Activated CD4-positive, alpha-beta memory T cell treated with anti-CD3 and anti-CD28 coated beads, Interleukin-2, amount 10 ng/mL, durations not matched to agents 7 days and 5 days (primary cell): Measurements from ENCODE around the gene P2RX2. TPM values are rescaled to one million over a fixed set of nuclear protein-coding genes. Genes with fewer than 3 reads are reported as not detected.

Source experiments
- CTCF ChIA-PET: fragments of 350-600 bp; sonication (Branson Sonifier 250); formaldehyde crosslinking; loops from one replicate; lab custom pipeline; 2021; ENCODE audit warnings: antibody characterized with exemption, inconsistent platforms; lab: Charles Lee
- POLR2A ChIA-PET: fragments of 350-600 bp; sonication (Branson Sonifier 250); formaldehyde crosslinking; loops from one replicate; lab custom pipeline; 2021; ENCODE audit warnings: antibody characterized with exemption; lab: Charles Lee
- DNase-seq: peaks from one replicate; pipeline ENCODE4 v3.0.0-alpha.2; 2020
- H3K27ac Mint-ChIP-seq: one replicate; pipeline ENCODE4 v1.8.0; 2021; ENCODE audit warnings: mild to moderate bottlenecking, mixed read lengths
- H3K27me3 Mint-ChIP-seq: one replicate; pipeline ENCODE4 v1.8.0; 2021; ENCODE audit warnings: mixed read lengths
- H3K36me3 Mint-ChIP-seq: one replicate; pipeline ENCODE4 v1.8.0; 2021; ENCODE audit warnings: low read depth, mixed read lengths
- H3K4me1 Mint-ChIP-seq: one replicate; pipeline ENCODE4 v1.8.0; 2021; ENCODE audit warnings: mixed read lengths
- H3K4me3 Mint-ChIP-seq: one replicate; pipeline ENCODE4 v1.8.0; 2021; ENCODE audit warnings: mild to moderate bottlenecking, mixed read lengths
- H3K9me3 Mint-ChIP-seq: one replicate; pipeline ENCODE4 v1.8.0; 2021; ENCODE audit warnings: mixed read lengths
- total RNA-seq, 2 experiments: library from RNA; stranded (reverse); gene quantifications; one replicate each; pipeline ENCODE4 v1.2.3, GENCODE V29; 2021

P2RX2 gene
- total RNA-seq, 2 experiments from 2014 or later = not detected

DNA sequence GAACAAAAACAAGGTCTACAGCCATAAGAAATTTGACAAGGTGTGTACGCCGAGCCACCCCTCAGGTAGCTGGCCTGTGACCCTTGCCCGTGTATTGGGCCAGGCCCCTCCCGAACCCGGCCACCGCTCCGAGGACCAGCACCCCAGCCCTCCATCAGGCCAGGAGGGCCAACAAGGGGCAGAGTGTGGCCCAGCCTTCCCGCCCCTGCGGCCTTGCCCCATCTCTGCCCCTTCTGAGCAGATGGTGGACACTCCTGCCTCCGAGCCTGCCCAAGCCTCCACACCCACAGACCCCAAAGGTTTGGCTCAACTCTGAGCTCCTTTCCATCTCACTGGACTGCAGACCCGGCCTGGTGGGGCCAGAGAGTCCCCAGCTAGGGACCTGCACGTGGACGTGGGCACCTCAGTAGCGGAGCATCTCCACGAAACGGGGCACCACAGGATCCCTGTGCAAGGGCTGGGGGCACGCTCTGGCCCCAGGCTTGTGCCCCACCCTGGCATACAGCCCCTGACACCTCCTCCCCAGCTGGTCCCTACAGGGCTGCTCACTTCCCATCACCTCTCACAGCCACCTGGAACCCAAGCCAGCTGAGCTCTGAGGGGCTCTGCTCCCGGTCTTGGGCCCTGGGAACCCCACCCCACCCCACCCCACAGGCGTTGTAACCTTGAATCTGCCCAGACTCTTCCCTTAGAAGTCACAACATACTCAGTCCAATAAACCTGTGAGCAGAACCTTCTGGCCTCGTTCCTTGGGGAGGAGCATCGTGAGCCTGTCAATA is 3.3 kb downstream of the P2RX2 start:
- ChIA-PET POLR2A (no interaction called here), CTCF (no interaction called here)
- peaks cover 5% of the 10 kb centered on the region for H3K9me3 Mint-ChIP-seq
- H3K27me3 Mint-ChIP-seq = peaks cover 12% of the 10 kb centered on the region
- peaks cover 22% of the 10 kb centered on the region for H3K36me3 Mint-ChIP-seq
- H3K4me1 Mint-ChIP-seq = peaks cover 13% of the 10 kb centered on the region
- no peak overlapping the region for H3K4me3 Mint-ChIP-seq
- no peak overlapping the region for H3K27ac Mint-ChIP-seq
- no peak for DNase-seq

DNA sequence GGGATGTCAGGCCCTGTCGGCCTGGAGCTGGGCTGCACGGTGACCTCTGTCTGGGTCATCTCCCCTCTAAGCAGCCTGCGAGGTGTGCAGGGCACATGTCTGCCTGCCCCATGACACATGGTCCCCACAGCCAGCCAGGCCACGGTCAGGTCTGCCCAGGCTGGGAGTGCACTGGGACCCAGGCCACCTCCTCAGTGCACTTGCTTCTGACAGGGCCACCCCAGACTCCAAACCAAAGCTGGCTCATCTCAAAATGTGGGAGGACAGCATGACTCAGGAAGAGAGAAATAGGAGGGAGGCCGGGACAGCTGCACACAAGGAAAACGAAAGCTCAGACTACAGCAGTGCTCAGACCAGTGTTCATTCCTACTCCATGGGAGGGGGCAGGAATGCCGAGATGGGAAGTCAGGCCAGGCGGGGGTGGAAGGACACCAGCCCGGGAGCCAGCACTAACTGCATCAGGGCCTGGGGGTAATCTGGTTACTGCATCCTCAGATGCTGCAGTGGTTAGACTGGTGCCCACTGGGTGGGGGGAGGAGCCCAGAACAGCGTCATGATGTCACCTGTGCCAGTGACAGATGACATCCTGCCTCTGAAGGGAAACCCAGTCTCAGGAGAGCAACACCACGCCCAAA is 4.0 kb downstream of the P2RX2 start:
- ChIA-PET CTCF (no interaction called here), POLR2A (no interaction called here)
- no peak overlapping the region for H3K4me3 Mint-ChIP-seq
- peaks cover 3% of the 10 kb centered on the region for H3K9me3 Mint-ChIP-seq
- peak overlapping the region; percentile 61 for H3K27ac Mint-ChIP-seq
- H3K36me3 Mint-ChIP-seq = peaks cover 21% of the 10 kb centered on the region
- H3K4me1 Mint-ChIP-seq = peaks cover 13% of the 10 kb centered on the region
- DNase-seq = peak; percentile 36
- peaks cover 6% of the 10 kb centered on the region for H3K27me3 Mint-ChIP-seq

DNA sequence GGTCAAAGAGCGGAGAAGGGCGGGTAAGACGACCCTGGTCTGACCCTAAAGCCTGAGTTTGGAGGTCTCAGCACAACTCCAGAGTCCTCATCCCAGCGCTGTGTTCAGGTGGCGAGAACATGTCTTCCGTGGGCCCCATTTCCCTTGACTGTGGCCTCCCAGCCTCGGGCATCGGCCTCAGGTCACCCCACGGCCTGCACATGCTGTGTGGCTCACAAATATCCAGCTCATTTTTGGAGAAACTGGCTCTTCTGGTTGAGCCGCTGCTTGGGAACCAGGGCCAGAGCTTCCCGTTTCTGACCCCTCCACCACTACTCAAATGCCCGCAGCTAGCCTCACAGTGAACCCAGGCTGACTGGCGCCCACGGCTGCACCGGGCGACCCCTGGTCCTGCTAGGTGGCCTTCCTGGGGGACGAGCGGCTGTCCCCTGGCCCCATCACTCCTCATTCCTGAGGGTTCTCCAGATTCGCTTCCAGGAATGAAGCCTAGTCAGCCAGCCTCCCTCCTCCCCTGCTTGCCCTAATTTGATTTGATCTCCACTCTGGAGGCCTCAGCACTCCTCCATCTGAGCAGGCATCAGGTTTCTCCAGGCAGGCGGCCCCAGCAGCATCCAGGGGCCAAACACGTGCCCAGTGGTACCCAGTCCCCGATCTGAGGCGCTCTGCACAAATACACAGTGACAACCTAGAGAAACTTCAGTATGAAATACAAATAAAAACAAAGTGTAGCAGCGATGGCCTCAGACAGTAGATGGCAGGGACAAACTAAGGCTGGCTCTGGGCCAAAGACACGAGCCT is 4.7 kb downstream of the P2RX2 start:
- ChIA-PET POLR2A (no interaction called here), CTCF (no interaction called here)
- Mint-ChIP-seq H3K27me3 (no peaks in the 10 kb centered on the region), H3K4me1 (peaks cover 9% of the 10 kb centered on the region), H3K4me3 (no peak overlapping the region), H3K36me3 (peaks cover 14% of the 10 kb centered on the region), H3K9me3 (no peaks in the 10 kb centered on the region), H3K27ac (peak overlapping the region; percentile 61)
- DNase-seq = no peak

DNA sequence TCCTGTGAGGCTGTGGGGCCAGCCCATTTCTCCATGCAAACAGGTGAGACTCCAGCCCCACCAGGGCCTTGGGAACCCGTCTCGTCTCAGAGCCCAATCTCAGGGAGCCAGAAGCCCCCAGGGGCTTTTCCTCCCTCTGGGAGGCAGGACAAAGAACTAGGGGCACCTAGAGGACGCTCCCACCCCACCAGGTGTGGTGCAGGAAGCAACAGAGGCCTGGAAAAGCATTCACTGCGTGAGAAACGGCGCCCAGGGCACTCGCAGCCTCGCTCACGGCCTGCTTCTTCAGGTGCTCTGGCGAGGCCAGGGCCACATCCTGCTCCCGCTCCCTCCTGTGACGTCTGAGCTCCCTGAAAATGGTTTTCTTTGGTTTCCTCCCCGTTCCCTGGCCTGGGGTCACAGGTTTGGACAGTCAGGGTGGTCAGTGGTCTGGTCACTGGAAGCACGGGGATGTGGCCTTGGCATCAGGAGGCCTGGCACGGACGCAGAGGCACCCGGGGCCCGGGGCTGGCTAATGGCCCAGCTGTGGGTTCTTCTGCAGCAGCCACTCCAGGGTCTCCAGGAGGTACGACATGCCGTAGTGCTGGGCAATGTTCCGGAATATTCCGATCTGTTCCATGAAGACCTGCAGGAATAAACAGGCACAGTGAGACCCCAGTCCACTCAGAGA is 5.7 kb downstream of the P2RX2 start:
- POLR2A ChIA-PET = no interaction called here
- DNase-seq = no peak
- Mint-ChIP-seq H3K27me3 (no peaks in the 10 kb centered on the region), H3K36me3 (peaks cover 20% of the 10 kb centered on the region), H3K4me3 (no peak overlapping the region), H3K4me1 (peaks cover 9% of the 10 kb centered on the region), H3K9me3 (no peaks in the 10 kb centered on the region), H3K27ac (no peak overlapping the region)
- CTCF ChIA-PET = no interaction called here

DNA sequence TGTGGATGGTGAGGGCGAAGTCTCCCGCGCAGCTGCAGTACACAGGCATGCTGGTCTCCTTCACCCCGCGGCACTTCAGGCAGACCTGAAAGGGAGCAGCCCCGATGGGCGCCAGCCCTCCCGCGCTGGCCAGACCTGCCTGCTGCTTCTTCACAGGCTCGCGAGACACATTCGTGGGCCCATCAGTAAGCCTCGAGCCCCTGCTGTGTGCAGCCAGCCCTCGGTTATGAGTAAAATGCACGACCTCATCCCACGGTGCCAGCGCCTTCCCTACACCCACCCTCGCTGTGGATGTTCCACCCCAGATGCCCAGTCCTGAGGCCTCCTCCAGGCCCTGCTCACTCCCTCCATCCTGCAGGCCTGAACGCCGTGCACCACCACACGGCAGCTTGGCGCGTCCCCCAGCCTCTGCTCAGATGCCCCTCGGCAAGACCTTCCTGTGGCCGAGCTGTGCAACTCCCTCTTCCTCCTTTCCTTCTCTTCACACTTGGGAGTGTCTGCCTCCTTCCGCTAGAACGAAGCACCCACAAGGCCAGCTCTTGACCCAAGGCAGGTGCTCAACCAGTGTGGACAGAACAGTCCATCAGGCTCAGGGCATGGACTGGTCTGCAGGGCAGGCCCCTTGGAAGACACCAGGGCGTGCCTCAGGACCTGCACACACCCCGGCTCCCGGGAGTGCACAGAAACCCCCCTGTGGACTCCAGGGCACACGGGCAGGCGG is 6.5 kb downstream of the P2RX2 start:
- Mint-ChIP-seq H3K36me3 (peaks cover 27% of the 10 kb centered on the region), H3K4me3 (no peak overlapping the region), H3K9me3 (no peaks in the 10 kb centered on the region), H3K27me3 (no peaks in the 10 kb centered on the region), H3K27ac (no peak overlapping the region), H3K4me1 (peaks cover 9% of the 10 kb centered on the region)
- DNase-seq = no peak
- CTCF ChIA-PET = no interaction called here
- POLR2A ChIA-PET = no interaction called here

DNA sequence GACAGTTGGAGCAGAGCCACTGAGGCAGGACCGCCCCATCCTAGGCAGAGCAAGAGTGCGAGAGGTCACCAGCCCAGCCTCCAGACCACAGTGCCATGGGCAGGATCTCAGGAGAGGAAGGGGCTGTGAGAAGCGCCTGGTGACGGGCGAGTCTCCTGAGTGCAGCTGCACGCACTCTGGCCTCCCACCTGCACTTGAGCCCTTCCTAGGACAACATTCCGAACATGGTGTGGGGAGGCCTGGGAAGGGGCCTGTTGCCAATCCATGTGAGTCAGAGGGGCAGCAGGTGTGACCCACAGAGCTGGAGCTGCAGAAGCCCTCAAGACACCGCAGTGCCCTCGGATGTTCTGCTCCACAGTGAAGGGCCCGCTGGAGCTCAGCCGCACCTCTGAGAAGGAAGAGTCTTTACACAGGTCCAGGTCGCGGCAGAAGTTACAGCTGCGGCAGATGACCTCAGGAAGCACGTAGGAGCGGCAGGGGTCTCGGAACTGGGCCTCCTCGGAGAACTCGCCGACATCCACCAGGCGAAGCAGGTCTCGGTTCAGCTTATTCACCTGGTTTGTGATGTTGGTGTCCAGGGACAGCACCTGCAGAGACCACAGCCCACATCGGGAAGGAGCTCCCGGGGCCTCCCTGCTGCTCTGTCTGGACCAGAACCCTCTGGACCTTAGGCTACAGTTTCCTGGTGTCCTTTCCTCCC is 7.3 kb downstream of the P2RX2 start:
- peaks cover 34% of the 10 kb centered on the region for H3K36me3 Mint-ChIP-seq
- no peaks in the 10 kb centered on the region for H3K27me3 Mint-ChIP-seq
- ChIA-PET CTCF (no interaction called here), POLR2A (no interaction called here)
- H3K4me3 Mint-ChIP-seq = no peak overlapping the region
- no peak for DNase-seq
- H3K27ac Mint-ChIP-seq = no peak overlapping the region
- no peaks in the 10 kb centered on the region for H3K9me3 Mint-ChIP-seq
- H3K4me1 Mint-ChIP-seq = peaks cover 9% of the 10 kb centered on the region

DNA sequence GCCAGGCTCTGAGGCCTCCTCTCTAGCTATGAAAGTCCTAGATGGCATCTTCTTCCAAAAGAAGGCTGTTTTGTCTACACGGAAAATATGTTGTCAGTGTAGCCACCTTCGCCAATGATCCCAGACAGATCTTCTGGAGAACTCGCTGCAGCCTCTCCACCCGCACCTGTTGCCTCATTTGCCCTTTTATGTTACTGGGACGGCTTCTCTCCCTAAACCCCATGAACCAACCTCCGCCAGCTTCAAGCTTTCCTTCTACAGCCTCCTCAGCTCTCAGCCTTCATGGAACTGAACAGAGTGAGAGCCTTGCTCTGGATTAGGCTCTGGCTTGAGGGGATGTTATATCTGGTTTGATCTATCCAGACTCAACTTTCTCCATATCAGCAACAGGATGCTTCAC is 10.8 kb downstream of the P2RX2 start:
- Mint-ChIP-seq H3K27me3 (no peaks in the 10 kb centered on the region), H3K4me3 (no peak overlapping the region), H3K9me3 (no peaks in the 10 kb centered on the region), H3K36me3 (peaks cover 49% of the 10 kb centered on the region), H3K27ac (no peak overlapping the region), H3K4me1 (no peaks in the 10 kb centered on the region)
- DNase-seq = no peak
- ChIA-PET POLR2A (interaction anchor here (1.1 kb wide), 1 partner anchor 16 kb away, joined by 3 read pairs; no protein-coding TSS in a partner anchor), CTCF (interaction anchor here (0.9 to 1.4 kb wide), 2 partner anchors 9 to 14 kb away, joined by 3 to 6 read pairs; no protein-coding TSS in a partner anchor)

DNA sequence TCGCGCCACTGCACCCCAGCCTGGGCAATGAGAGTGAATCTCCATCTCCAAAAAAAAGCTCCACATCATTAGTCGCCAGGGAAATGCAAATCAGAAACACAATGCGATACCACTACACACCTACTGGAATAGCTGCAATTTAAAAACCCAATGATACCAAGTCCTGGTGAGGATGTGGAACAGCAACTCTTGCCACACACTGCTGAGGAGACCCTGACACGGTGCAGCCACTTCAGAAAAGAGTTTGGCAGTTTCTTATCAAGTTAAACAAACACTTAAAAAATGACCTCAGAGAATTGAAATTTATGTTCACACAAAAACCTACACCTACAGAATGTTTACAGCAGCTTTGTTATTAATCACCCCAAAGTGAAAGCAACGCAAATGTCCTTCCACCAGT is 12.1 kb downstream of the P2RX2 start:
- Mint-ChIP-seq H3K36me3 (peaks cover 55% of the 10 kb centered on the region), H3K9me3 (no peaks in the 10 kb centered on the region), H3K4me1 (no peaks in the 10 kb centered on the region), H3K27ac (no peak overlapping the region), H3K4me3 (no peak overlapping the region), H3K27me3 (no peaks in the 10 kb centered on the region)
- POLR2A ChIA-PET = no interaction called here
- DNase-seq = no peak
- CTCF ChIA-PET = no interaction called here

DNA sequence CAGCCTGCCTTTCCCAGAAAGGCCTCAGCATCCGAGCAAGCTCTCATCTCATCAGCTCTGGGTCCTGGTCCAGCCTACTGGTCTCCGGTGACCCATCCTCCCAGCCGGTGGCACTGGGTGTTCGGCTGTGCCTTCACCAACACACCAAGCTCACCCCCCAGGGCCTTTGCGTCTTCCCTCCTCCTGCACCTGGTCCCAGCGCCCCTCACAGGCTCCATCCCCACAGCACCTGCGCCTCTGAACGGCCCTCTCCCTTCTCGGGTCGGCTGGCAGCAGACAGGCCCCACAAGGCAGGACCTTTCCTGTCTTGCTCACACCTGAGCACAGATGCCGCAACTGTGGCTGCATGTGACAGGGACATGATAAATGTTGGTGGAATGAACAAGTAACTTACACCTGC is 13.1 kb downstream of the P2RX2 start:
- POLR2A ChIA-PET = interaction anchor here (1.4 kb wide), 1 partner anchor 12 kb away, joined by 3 read pairs; no protein-coding TSS in a partner anchor
- Mint-ChIP-seq H3K27ac (no peak overlapping the region), H3K4me3 (no peak overlapping the region), H3K27me3 (no peaks in the 10 kb centered on the region), H3K36me3 (peaks cover 62% of the 10 kb centered on the region), H3K9me3 (no peaks in the 10 kb centered on the region), H3K4me1 (no peaks in the 10 kb centered on the region)
- no peak for DNase-seq
- CTCF ChIA-PET = interaction anchor here (1.8 kb wide), 1 partner anchor 17 kb away, joined by 8 read pairs; no protein-coding TSS in a partner anchor

DNA sequence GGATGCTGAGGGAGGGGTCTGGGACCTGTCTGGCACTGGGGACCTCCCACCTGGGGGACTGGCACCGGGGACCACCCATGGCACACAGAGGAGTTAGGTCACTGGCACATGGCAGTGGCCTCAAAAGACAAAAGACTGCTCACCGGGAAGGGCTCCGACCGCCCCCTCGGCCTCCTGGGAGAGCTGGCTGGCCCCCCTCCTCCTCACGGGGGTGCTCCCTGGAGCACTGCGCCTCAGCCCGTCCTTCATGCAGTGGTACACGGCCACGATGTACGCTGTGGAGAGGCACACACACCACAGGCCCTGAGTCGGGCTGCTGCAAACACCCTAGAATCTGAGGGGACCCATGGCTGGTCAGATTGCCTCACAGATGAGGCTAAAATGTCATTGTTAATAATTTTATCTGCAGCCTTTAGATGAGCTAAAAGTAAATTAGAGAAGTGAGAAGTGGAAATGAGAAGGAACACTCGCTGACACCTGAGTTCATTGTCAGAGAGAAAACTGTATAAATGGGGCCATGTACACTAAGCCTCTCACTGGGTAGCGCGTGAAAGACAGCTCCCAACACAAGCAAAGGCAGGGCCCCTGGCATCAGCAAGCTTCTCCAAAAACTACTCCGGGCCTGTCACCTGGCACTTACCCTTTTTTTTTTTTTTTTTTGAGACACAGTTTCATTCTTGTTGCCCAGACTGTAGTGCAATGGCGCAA is 14.1 kb downstream of the P2RX2 start:
- CTCF ChIA-PET = interaction anchor here (1.8 kb wide), 1 partner anchor 18 kb away, joined by 8 read pairs; no protein-coding TSS in a partner anchor
- Mint-ChIP-seq H3K9me3 (no peaks in the 10 kb centered on the region), H3K36me3 (peaks cover 70% of the 10 kb centered on the region), H3K27me3 (no peaks in the 10 kb centered on the region), H3K4me3 (no peak overlapping the region), H3K4me1 (peaks cover 7% of the 10 kb centered on the region), H3K27ac (no peak overlapping the region)
- no peak for DNase-seq
- POLR2A ChIA-PET = interaction anchor here (1.4 kb wide), 1 partner anchor 13 kb away, joined by 3 read pairs; no protein-coding TSS in a partner anchor

DNA sequence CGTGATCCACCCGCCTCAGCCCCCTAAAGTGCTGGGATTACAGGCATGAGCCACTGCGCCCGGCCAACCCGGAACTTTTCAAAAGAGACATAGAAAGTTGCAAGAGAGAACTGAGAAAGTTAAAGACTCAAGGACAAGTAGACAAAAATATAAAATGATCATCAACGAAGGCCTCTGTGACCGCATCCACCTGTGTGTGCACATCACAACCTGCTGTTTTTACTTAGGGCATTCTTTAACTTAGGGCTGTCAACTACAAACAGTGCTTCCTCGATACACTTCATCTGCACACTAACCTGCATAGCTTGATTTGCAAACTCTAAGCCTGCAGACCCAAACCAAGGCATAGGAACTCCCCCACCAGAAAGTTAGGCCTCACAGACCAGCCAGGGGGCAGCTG is 14.8 kb downstream of the P2RX2 start:
- peaks cover 8% of the 10 kb centered on the region for H3K4me1 Mint-ChIP-seq
- peaks cover 77% of the 10 kb centered on the region for H3K36me3 Mint-ChIP-seq
- CTCF ChIA-PET = interaction anchor here (1.8 kb wide), 1 partner anchor 19 kb away, joined by 8 read pairs; no protein-coding TSS in a partner anchor
- no peak overlapping the region for H3K4me3 Mint-ChIP-seq
- H3K27ac Mint-ChIP-seq = no peak overlapping the region
- no peak for DNase-seq
- no peaks in the 10 kb centered on the region for H3K9me3 Mint-ChIP-seq
- H3K27me3 Mint-ChIP-seq = no peaks in the 10 kb centered on the region
- POLR2A ChIA-PET = no interaction called here
